IMR-90 (cell line): Measurements from ENCODE around the gene TXLNA. TPM values are rescaled to one million over a fixed set of nuclear protein-coding genes. Genes with fewer than 3 reads are reported as not detected.

ENCODE experiments used
- ATAC-seq: fragments of 200-7000 bp; cut with Tn5 transposase; 2 replicates; pipeline ENCODE4 v1.9.1; 2020; ENCODE audit warnings: low read depth, mild to moderate bottlenecking, moderate library complexity
- BruUV-seq: library from RNA; stranded (reverse); fragments of 400-500 nt; replicated peaks from 2 replicates; lab custom pipeline; 2021; lab: Mats Ljungman, UMichigan
- CTCF ChIA-PET: fragments of 300-600 bp; formaldehyde crosslinking; extraction: SDS; loops from one replicate; lab custom pipeline; 2021; ENCODE audit warnings: antibody characterized with exemption; lab: Yijun Ruan, JAX
- POLR2A ChIA-PET: fragments of 300-600 bp; sonication (Branson Sonifier 250); formaldehyde crosslinking; loops from one replicate; lab custom pipeline; 2022; ENCODE audit warnings: antibody characterized with exemption; ENCODE audit not compliant: unreplicated experiment; lab: Charles Lee
- DNase-seq: peaks from one replicate; pipeline ENCODE4 v3.0.0; 2013
- H2AFZ ChIP-seq: replicated peaks from 2 replicates; pipeline ENCODE3; 2013; ENCODE audit warnings: low read length, mild to moderate bottlenecking; ENCODE audit not compliant: poor library complexity
- H2AK5ac ChIP-seq: 2 replicates; pipeline ENCODE4 v1.6.1; 2013; ENCODE audit warnings: low read depth, low read length, inconsistent platforms
- H2AK9ac ChIP-seq: replicated peaks from 2 replicates; pipeline ENCODE3; 2013; ENCODE audit warnings: mild to moderate bottlenecking, low read depth, low read length, moderate library complexity; ENCODE audit not compliant: poor library complexity
- H2BK120ac ChIP-seq: 2 replicates; pipeline ENCODE4 v1.6.1; 2013; ENCODE audit warnings: low read depth, low read length, inconsistent platforms
- H2BK15ac ChIP-seq: 3 replicates; pipeline ENCODE4 v1.6.1; 2013; ENCODE audit warnings: low read depth, low read length, inconsistent platforms
- H2BK20ac ChIP-seq: 2 replicates; pipeline ENCODE4 v1.6.1; 2013; ENCODE audit warnings: low read depth, mild to moderate bottlenecking, inconsistent platforms, low read length, moderate library complexity
- H2BK5ac ChIP-seq: 2 replicates; pipeline ENCODE4 v1.6.1; 2013; ENCODE audit warnings: mild to moderate bottlenecking, low read depth, low read length, inconsistent platforms; ENCODE audit not compliant: poor library complexity, severe bottlenecking
- H3K14ac ChIP-seq: replicated peaks from 2 replicates; pipeline ENCODE4 v1.6.1; 2013; ENCODE audit warnings: low read depth, low read length, inconsistent platforms
- H3K18ac ChIP-seq: 2 replicates; pipeline ENCODE4 v1.6.1; 2013; ENCODE audit warnings: low read depth, low read length, control low read depth
- H3K23ac ChIP-seq: 2 replicates; pipeline ENCODE4 v1.6.1; 2013; ENCODE audit warnings: low read depth, low read length, inconsistent platforms
- H3K27ac ChIP-seq: 2 replicates; pipeline ENCODE4 v1.5.1; 2013; ENCODE audit warnings: mild to moderate bottlenecking, control low read depth, low read length; ENCODE audit not compliant: insufficient read depth
- H3K27me3 ChIP-seq: 2 replicates; pipeline ENCODE4 v1.6.1; 2013; ENCODE audit warnings: low read length; ENCODE audit not compliant: control insufficient read depth, insufficient read depth
- H3K36me3 ChIP-seq: 2 replicates; pipeline ENCODE4 v1.6.1; 2013; ENCODE audit warnings: low read length, mixed read lengths; ENCODE audit not compliant: control insufficient read depth, insufficient read depth
- H3K4ac ChIP-seq: 2 replicates; pipeline ENCODE4 v1.6.1; 2013; ENCODE audit warnings: low read depth, low read length, inconsistent platforms
- H3K4me1 ChIP-seq: 2 replicates; pipeline ENCODE4 v1.6.1; 2013; ENCODE audit warnings: low read length, mixed read lengths; ENCODE audit not compliant: control insufficient read depth, insufficient read depth
- H3K4me2 ChIP-seq: 2 replicates; pipeline ENCODE4 v1.6.1; 2013; ENCODE audit warnings: low read depth, mild to moderate bottlenecking, control low read depth, low read length, moderate library complexity
- H3K4me3 ChIP-seq: 2 replicates; pipeline ENCODE4 v1.5.1; 2013; ENCODE audit warnings: low read depth, mild to moderate bottlenecking, control low read depth, low read length, moderate library complexity; ENCODE audit not compliant: insufficient read depth
- H3K56ac ChIP-seq: 2 replicates; pipeline ENCODE4 v1.6.1; 2013; ENCODE audit warnings: low read length, inconsistent platforms; ENCODE audit not compliant: insufficient read depth; ENCODE audit errors: extremely low read depth
- H3K79me1 ChIP-seq, 2 experiments: 2 replicates each; pipeline ENCODE4 v1.6.1; 2013; ENCODE audit warnings: low read length in 2 of 2, inconsistent platforms in 1 of 2, low read depth in 1 of 2
- H3K9ac ChIP-seq: 2 replicates; pipeline ENCODE4 v1.6.1; 2013; ENCODE audit warnings: low read depth, low read length, control low read depth
- H3K9me1 ChIP-seq: 2 replicates; pipeline ENCODE4 v1.6.1; 2013; ENCODE audit warnings: low read length, inconsistent platforms; ENCODE audit not compliant: insufficient read depth
- H3K9me3 ChIP-seq: 2 replicates; pipeline ENCODE4 v1.6.1; 2013; ENCODE audit warnings: low read length; ENCODE audit not compliant: control insufficient read depth, insufficient read depth
- H4K20me1 ChIP-seq: 2 replicates; pipeline ENCODE4 v1.6.1; 2013; ENCODE audit warnings: low read length, inconsistent platforms; ENCODE audit not compliant: insufficient read depth
- H4K5ac ChIP-seq: 2 replicates; pipeline ENCODE4 v1.6.1; 2013; ENCODE audit warnings: mild to moderate bottlenecking, low read depth, low read length, control low read depth
- H4K8ac ChIP-seq, 2 experiments: 2 replicates each; pipeline ENCODE4 v1.6.1; 2013; ENCODE audit warnings: low read depth in 2 of 2, low read length in 2 of 2, control low read depth in 1 of 2, inconsistent platforms in 1 of 2
- H4K91ac ChIP-seq: 2 replicates; pipeline ENCODE4 v1.6.1; 2013; ENCODE audit warnings: low read depth, low read length, inconsistent platforms; ENCODE audit not compliant: insufficient read depth
- BHLHE40 ChIP-seq: fragments of 150-350 bp; IDR thresholded peaks from 2 replicates; pipeline ENCODE4 v1.6.1; 2016; ENCODE audit warnings: mild to moderate bottlenecking, low read depth, low read length
- CEBPB ChIP-seq: IDR thresholded peaks from 2 replicates; pipeline ENCODE4 v1.6.1; 2012; ENCODE audit warnings: low read depth, low read length, improper control_type of control experiment
- ELK1 ChIP-seq: fragments of 150-350 bp; IDR thresholded peaks from 2 replicates; pipeline ENCODE4 v1.6.1; 2016; ENCODE audit warnings: low read depth, mild to moderate bottlenecking, low read length, moderate library complexity, borderline replicate concordance
- FOS ChIP-seq: fragments of 150-350 bp; IDR thresholded peaks from 2 replicates; pipeline ENCODE4 v1.6.1; 2016; ENCODE audit warnings: low read depth, low read length
- MAFK ChIP-seq: IDR thresholded peaks from 2 replicates; pipeline ENCODE4 v1.6.1; 2012; ENCODE audit warnings: low read depth, low read length, improper control_type of control experiment
- MAZ ChIP-seq: IDR thresholded peaks from 2 replicates; pipeline ENCODE4 v1.6.1; 2012; ENCODE audit warnings: low read depth, mild to moderate bottlenecking, low read length, improper control_type of control experiment, moderate library complexity, borderline replicate concordance
- NFE2L2 ChIP-seq: fragments of 150-350 bp; IDR thresholded peaks from 2 replicates; pipeline ENCODE4 v1.6.1; 2016; ENCODE audit warnings: low read depth, mild to moderate bottlenecking, low read length
- POLR2A ChIP-seq: IDR thresholded peaks from 2 replicates; pipeline ENCODE4 v1.6.1; 2012; ENCODE audit warnings: mild to moderate bottlenecking, low read depth, low read length
- RAD21 ChIP-seq: IDR thresholded peaks from 2 replicates; pipeline ENCODE4 v1.6.1; 2012; ENCODE audit warnings: low read length, improper control_type of control experiment
- RCOR1 ChIP-seq: IDR thresholded peaks from 2 replicates; pipeline ENCODE4 v1.6.1; 2012; ENCODE audit warnings: mild to moderate bottlenecking, low read length, improper control_type of control experiment; ENCODE audit not compliant: insufficient replicate concordance
- RFX5 ChIP-seq: IDR thresholded peaks from 2 replicates; pipeline ENCODE4 v1.8.0; 2012; ENCODE audit warnings: low read depth, mild to moderate bottlenecking, low read length, moderate library complexity
- SMC3 ChIP-seq: fragments of 150-350 bp; IDR thresholded peaks from 2 replicates; pipeline ENCODE4 v1.6.1; 2016; ENCODE audit warnings: low read depth, mild to moderate bottlenecking, antibody characterized with exemption, low read length, moderate library complexity
- WGBS, 2 experiments: methylation state at CpG; one replicate each; pipeline versions ENCODE4 v1.1.5 to v1.1.7; 2013; ENCODE audit warnings: missing lambda C conversion rate in 2 of 2; ENCODE audit not compliant: insufficient read length in 1 of 2; ENCODE audit errors: extremely low coverage in 2 of 2; 5-methylcytosine and 5-hydroxymethylcytosine counted together
- dilution Hi-C: fragments of 300-500 bp; cut with HindIII; formaldehyde crosslinking; loops from one replicate; pipeline ENCODE4 v1.14.3; 2018; ENCODE audit warnings: low sequenced_read_pairs; ENCODE audit not compliant: unreplicated experiment
- in situ Hi-C: fragments of 300-500 bp; cut with MboI; formaldehyde crosslinking; loops from 3 replicates; pipeline ENCODE4 v1.14.3; 2019; ENCODE audit warnings: low sequenced_read_pairs, inconsistent platforms, mixed read lengths
- intact Hi-C: fragments of 100-400 bp; cut with micrococcal nuclease; formaldehyde crosslinking; loops from 2 replicates; pipeline ENCODE4 v1.10.0; 2022
- polyA plus RNA-seq, 3 experiments: library from polyadenylated mRNA; depleted of rRNA; stranded (reverse); fragments of >200 nt; gene quantifications; 2 replicates each; pipeline ENCODE4 v1.2.3, GENCODE V29; 2012; ENCODE audit warnings: low replicate concordance in 1 of 3
- total RNA-seq: library from RNA; depleted of rRNA; stranded (reverse); fragments of >200 nt; gene quantifications from 2 replicates; pipeline ENCODE4 v1.2.3, GENCODE V29; 2012

TXLNA gene
- total and polyA plus RNA-seq, 2 of the 4 experiments (the other 2 are of a cell fraction): 47.6 to 102 TPM

- peak; percentile 15 for DNase-seq
- no peak overlapping the region for H3K27ac ChIP-seq
Observed at GRCh38 chr1:32150847-32151246, 28.6 kb upstream of the TXLNA start.

More at GRCh38 chr1:32150847-32151246, 28.6 kb upstream of the TXLNA start:
- ChIA-PET POLR2A (no interaction called here), CTCF (interaction anchor here (0.6 to 1.1 kb wide), 5 partner anchors 8 to 70 kb away, joined by 3 to 4 read pairs (median 3); partner anchors contain the start of gene KPNA6)
- WGBS, 2 experiments: 90% methylated on average over 3 of the region's 9 CpGs; no CpG with 5 or more reads in 1 of the 2 experiments
- Histone ChIP-seq H4K20me1 (peaks cover 36% of the 10 kb centered on the region), H3K4ac (no peak overlapping the region), H3K79me1 (peaks cover 26 to 70% of the 10 kb centered on the region in 2 experiments), H2BK120ac (no peak overlapping the region), H3K14ac (no peak overlapping the region), H2AFZ (no peak overlapping the region), H4K5ac (no peak overlapping the region), H2AK5ac (no peak overlapping the region), H4K8ac (no peak overlapping the region), H2BK5ac (no peak overlapping the region), H3K56ac (no peak overlapping the region), H3K4me2 (no peak overlapping the region; the same call in 1 of the 2 replicates), H3K36me3 (peaks cover 6% of the 10 kb centered on the region; the same call in 1 of the 2 replicates), H3K4me3 (no peak overlapping the region), H3K9me3 (no peaks in the 10 kb centered on the region), H3K23ac (0 out of 2 replicates have a peak overlapping the region, but pooled peaks have one; percentile 72), H3K9ac (no peak overlapping the region), H4K91ac (no peak overlapping the region), H2BK20ac (no peak overlapping the region), H3K4me1 (peaks cover 8% of the 10 kb centered on the region), H2BK15ac (no peak overlapping the region), H3K27me3 (no peaks in the 10 kb centered on the region), H3K18ac (no peak overlapping the region), H3K9me1 (peaks cover 13% of the 10 kb centered on the region), H2AK9ac (no peak overlapping the region)
- dilution Hi-C loops: no loop called here
- in situ Hi-C loops: no loop called here
- peak; percentile 31; the same call in 1 of the 2 replicates for ATAC-seq
- intact Hi-C loops: no loop called here
- BruUV-seq: no TSS peak
- TF ChIP-seq NFE2L2 (no peak), POLR2A (no peak), RAD21 (no peak), RCOR1 (no peak), RFX5 (no peak), BHLHE40 (no peak), MAZ (no peak), FOS (no peak), ELK1 (no peak), CEBPB (no peak), SMC3 (no peak), MAFK (no peak)
